HCT116 (cell line): Measurements from ENCODE around the gene BBS9. TPM values are rescaled to one million over a fixed set of nuclear protein-coding genes. Genes with fewer than 3 reads are reported as not detected.

ENCODE experiments used
- ATAC-seq: fragments of 200-7000 bp; cut with Tn5 transposase; 2 replicates; pipeline ENCODE4 v1.9.1; 2020; ENCODE audit warnings: mild to moderate bottlenecking, moderate library complexity
- BruUV-seq: library from RNA; stranded (reverse); fragments of 400-500 nt; replicated peaks from 2 replicates; lab custom pipeline; 2021; lab: Mats Ljungman, UMichigan
- CTCF ChIA-PET: fragments of 300-600 bp; sonication (Branson Sonifier 250); formaldehyde crosslinking; loops from one replicate; lab custom pipeline; 2021; ENCODE audit warnings: antibody characterized with exemption; lab: Charles Lee
- POLR2A ChIA-PET: fragments of 300-600, 350-600 bp; sonication (Branson Sonifier 250); formaldehyde crosslinking; loops from one replicate; lab custom pipeline; 2021; ENCODE audit warnings: antibody characterized with exemption; lab: Charles Lee
- RAD21 ChIA-PET, 2 experiments: fragments of 300-600 bp; sonication (Branson Sonifier 250); formaldehyde crosslinking; loops; one replicate each; lab custom pipeline; 2023; ENCODE audit warnings: low total read pairs in 2 of 2; ENCODE audit not compliant: uncharacterized antibody in 2 of 2, unreplicated experiment in 2 of 2, low non-redundant PET in 1 of 2; lab: Charles Lee
- DNase-seq: peaks from one replicate; pipeline ENCODE4 v3.0.0-alpha.2; 2010; ENCODE audit warnings: low read depth, low spot score
- H2AFZ ChIP-seq: fragments of 200-600 bp; shearing (Covaris generic), sonication (generic); 2 replicates; pipeline ENCODE4 v1.6.1; 2017; ENCODE audit warnings: low read depth, mixed run types, mixed read lengths, antibody characterized with exemption, low read length; ENCODE audit not compliant: poor library complexity, severe bottlenecking
- H3K27ac ChIP-seq: 2 replicates; pipeline ENCODE4 v1.5.1; 2012; ENCODE audit warnings: low read depth, low read length
- H3K27me3 ChIP-seq: fragments of 200-600 bp; sonication (generic); 2 replicates; pipeline ENCODE4 v1.6.1; 2016; ENCODE audit warnings: mixed run types, low read length, mixed read lengths; ENCODE audit not compliant: insufficient read depth
- H3K36me3 ChIP-seq, 2 experiments: fragments of 200-500 bp in 1 of 2; fragments of 200-600 bp in 1 of 2; sonication (Bioruptor generic) in 1 of 2; sonication (generic) in 1 of 2; 2 replicates each; pipeline versions ENCODE4 v1.5.1 to v1.6.1; 2014 to 2016; ENCODE audit warnings: low read length in 2 of 2, inconsistent platforms in 1 of 2, mixed read lengths in 1 of 2, mixed run types in 1 of 2; ENCODE audit not compliant: insufficient read depth in 2 of 2, control insufficient read depth in 1 of 2
- H3K4me1 ChIP-seq, 2 experiments: fragments of 200-600 bp in 1 of 2; sonication (generic) in 1 of 2; 2 replicates each; pipeline versions ENCODE4 v1.5.1 to v1.6.1; 2012 to 2017; ENCODE audit warnings: low read length in 2 of 2, inconsistent platforms in 1 of 2, mild to moderate bottlenecking in 1 of 2, mixed read lengths in 1 of 2, mixed run types in 1 of 2, moderate library complexity in 1 of 2; ENCODE audit not compliant: insufficient read depth in 2 of 2, control insufficient read depth in 1 of 2
- H3K4me2 ChIP-seq: fragments of 200-600 bp; sonication (generic); 2 replicates; pipeline ENCODE4 v1.6.1; 2017; ENCODE audit warnings: mixed run types, low read length, mixed read lengths
- H3K4me3 ChIP-seq, 2 experiments: fragments of 200-600 bp in 1 of 2; sonication (generic) in 1 of 2; replicated peaks in 1 of 2; 2 replicates each; pipeline ENCODE4 v1.5.1; 2011 to 2016; ENCODE audit warnings: low read length in 2 of 2, control low read depth in 1 of 2, low read depth in 1 of 2, mild to moderate bottlenecking in 1 of 2, mixed read lengths in 1 of 2, mixed run types in 1 of 2
- H3K79me2 ChIP-seq: fragments of 200-600 bp; sonication (generic); 2 replicates; pipeline ENCODE4 v1.6.1; 2017; ENCODE audit warnings: mild to moderate bottlenecking, mixed run types, low read length, moderate library complexity, mixed read lengths; ENCODE audit not compliant: insufficient read depth
- H3K9ac ChIP-seq: fragments of 200-600 bp; sonication (generic); 2 replicates; pipeline ENCODE4 v1.6.1; 2016; ENCODE audit warnings: low read length, mixed read lengths
- H3K9me2 ChIP-seq: fragments of 200-600 bp; sonication (generic), shearing (Covaris generic); 2 replicates; pipeline ENCODE4 v1.6.1; 2017; ENCODE audit warnings: mixed run types, mild to moderate bottlenecking, moderate library complexity; ENCODE audit not compliant: insufficient read depth
- H3K9me3 ChIP-seq, 2 experiments: fragments of 200-500 bp in 1 of 2; fragments of 200-600 bp in 1 of 2; sonication (Bioruptor generic) in 1 of 2; sonication (generic) in 1 of 2; 2 replicates each; pipeline ENCODE4 v1.6.1; 2014 to 2017; ENCODE audit warnings: low read length in 2 of 2, mixed read lengths in 2 of 2, inconsistent platforms in 1 of 2, low read depth in 1 of 2, mild to moderate bottlenecking in 1 of 2, mixed run types in 1 of 2, moderate library complexity in 1 of 2; ENCODE audit not compliant: control insufficient read depth in 1 of 2, insufficient read depth in 1 of 2
- H4K20me1 ChIP-seq: fragments of 200-600 bp; sonication (generic), shearing (Covaris generic); 2 replicates; pipeline ENCODE4 v1.6.1; 2017; ENCODE audit warnings: mixed run types, mild to moderate bottlenecking, moderate library complexity; ENCODE audit not compliant: insufficient read depth
- CBX3 ChIP-seq: IDR thresholded peaks from 2 replicates; pipeline ENCODE4 v1.6.1; 2012; ENCODE audit warnings: low read depth
- CEBPB ChIP-seq: IDR thresholded peaks from 2 replicates; pipeline ENCODE4 v1.6.1; 2012; ENCODE audit warnings: low read depth
- EGR1 ChIP-seq: IDR thresholded peaks from 2 replicates; pipeline ENCODE4 v1.6.1; 2012; ENCODE audit warnings: low read depth
- ELF1 ChIP-seq: IDR thresholded peaks from 2 replicates; pipeline ENCODE4 v1.6.1; 2012; ENCODE audit warnings: low read depth, borderline replicate concordance
- EZH2 ChIP-seq: fragments of 200-600 bp; sonication (generic); IDR thresholded peaks from 2 replicates; pipeline ENCODE4 v1.6.1; 2017; ENCODE audit warnings: antibody characterized with exemption, mixed run types
- EZH2phosphoT487 ChIP-seq: fragments of 200-600 bp; IDR thresholded peaks from 2 replicates; pipeline ENCODE4 v1.6.1; 2018; ENCODE audit warnings: antibody characterized with exemption, borderline replicate concordance
- FOSL1 ChIP-seq: IDR thresholded peaks from 2 replicates; pipeline ENCODE4 v1.6.1; 2012; ENCODE audit warnings: low read depth
- POLR2A ChIP-seq: IDR thresholded peaks from 2 replicates; pipeline ENCODE4 v1.7.0; 2011; ENCODE audit warnings: borderline replicate concordance; ENCODE audit not compliant: insufficient read depth, insufficient read length; ENCODE audit errors: extremely low read depth
- RAD21 ChIP-seq: IDR thresholded peaks from 2 replicates; pipeline ENCODE4 v1.6.1; 2012; ENCODE audit warnings: low read depth, mild to moderate bottlenecking
- SP1 ChIP-seq: IDR thresholded peaks from 2 replicates; pipeline ENCODE4 v1.6.1; 2012; ENCODE audit warnings: low read depth
- SRF ChIP-seq: IDR thresholded peaks from 2 replicates; pipeline ENCODE4 v1.6.1; 2012; ENCODE audit warnings: low read depth
- ZFX ChIP-seq: fragments of 450-650 bp; IDR thresholded peaks from 2 replicates; pipeline ENCODE4 v1.6.1; 2017
- intact Hi-C: fragments of 100-400 bp; cut with micrococcal nuclease; formaldehyde crosslinking; loops from 2 replicates; pipeline ENCODE4 v1.10.0; 2022
- total RNA-seq: library from RNA; stranded (reverse); gene quantifications from one replicate; pipeline ENCODE4 v1.2.1, GENCODE V29; 2021; ENCODE audit not compliant: unreplicated experiment
- TF ChIP-seq, protein P1 (sequence below), 3 experiments: fragments of 200-600 bp in 1 of 3; sonication (generic) in 1 of 3; IDR thresholded peaks in 2 of 3; conservative IDR thresholded peaks in 1 of 3; 2 replicates each; pipeline ENCODE4 v1.5.1; 2012 to 2017; ENCODE audit warnings: low read depth in 2 of 3, low read length in 2 of 3, antibody characterized with exemption in 1 of 3, borderline replicate concordance in 1 of 3, control low read depth in 1 of 3, mild to moderate bottlenecking in 1 of 3, mixed read lengths in 1 of 3, mixed run types in 1 of 3, moderate library complexity in 1 of 3; ENCODE audit not compliant: insufficient read depth in 1 of 3
- TF ChIP-seq, protein P2 (sequence below): IDR thresholded peaks from 2 replicates; pipeline ENCODE4 v1.6.1; 2012
- TF ChIP-seq, protein P3 (sequence below): IDR thresholded peaks from 2 replicates; pipeline ENCODE4 v1.6.1; 2012; ENCODE audit warnings: low read depth
- TF ChIP-seq, protein P4 (sequence below): IDR thresholded peaks from 2 replicates; pipeline ENCODE4 v1.6.1; 2011; ENCODE audit warnings: mild to moderate bottlenecking, low read length, moderate library complexity; ENCODE audit not compliant: insufficient replicate concordance; ENCODE audit errors: extremely low read depth

BBS9 gene
- total RNA-seq, 1 experiment from 2014 or later, result 7.1 TPM

DNA sequence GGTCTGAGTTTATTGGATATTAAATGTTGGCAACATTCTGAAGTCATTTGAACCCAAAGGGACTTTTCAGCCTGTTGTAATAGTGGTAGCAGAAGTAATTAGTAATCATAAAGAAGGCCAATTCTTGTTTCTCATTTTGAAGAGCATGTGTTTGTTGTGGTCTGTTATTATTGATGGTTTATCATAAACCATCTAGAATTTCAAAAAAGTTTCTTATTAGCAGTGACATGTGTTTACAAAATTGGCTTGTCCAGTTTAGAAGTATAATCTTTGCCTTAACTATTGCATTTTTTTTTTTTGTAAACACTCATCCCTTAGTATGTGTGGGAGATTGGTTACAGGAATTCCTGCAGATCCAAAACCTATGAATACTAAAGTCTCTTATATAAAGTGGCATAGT, 177.8 kb downstream of the BBS9 start:
- RAD21 ChIA-PET, result no interaction called here
- no TSS peak for BruUV-seq
- Histone ChIP-seq H3K9me2 (no peaks in the 10 kb centered on the region), H3K36me3 (no peaks in the 10 kb centered on the region), H4K20me1 (no peaks in the 10 kb centered on the region), H3K9ac (no peak overlapping the region), H3K9me3 (no peaks in the 10 kb centered on the region), H3K27ac (no peak overlapping the region), H2AFZ (no peak overlapping the region), H3K79me2 (no peaks in the 10 kb centered on the region), H3K4me2 (no peak overlapping the region), H3K4me1 (no peaks in the 10 kb centered on the region), H3K27me3 (no peaks in the 10 kb centered on the region), H3K4me3 (no peak overlapping the region)
- no peak for DNase-seq
- POLR2A ChIA-PET, result no interaction called here
- ATAC-seq, result no peak
- TF ChIP-seq FOSL1 (no peak), ELF1 (no peak), RAD21 (no peak), SRF (no peak), POLR2A (no peak), EZH2 (no peak), CBX3 (no peak), EZH2phosphoT487 (no peak)
- TF ChIP-seq, protein P1, sequence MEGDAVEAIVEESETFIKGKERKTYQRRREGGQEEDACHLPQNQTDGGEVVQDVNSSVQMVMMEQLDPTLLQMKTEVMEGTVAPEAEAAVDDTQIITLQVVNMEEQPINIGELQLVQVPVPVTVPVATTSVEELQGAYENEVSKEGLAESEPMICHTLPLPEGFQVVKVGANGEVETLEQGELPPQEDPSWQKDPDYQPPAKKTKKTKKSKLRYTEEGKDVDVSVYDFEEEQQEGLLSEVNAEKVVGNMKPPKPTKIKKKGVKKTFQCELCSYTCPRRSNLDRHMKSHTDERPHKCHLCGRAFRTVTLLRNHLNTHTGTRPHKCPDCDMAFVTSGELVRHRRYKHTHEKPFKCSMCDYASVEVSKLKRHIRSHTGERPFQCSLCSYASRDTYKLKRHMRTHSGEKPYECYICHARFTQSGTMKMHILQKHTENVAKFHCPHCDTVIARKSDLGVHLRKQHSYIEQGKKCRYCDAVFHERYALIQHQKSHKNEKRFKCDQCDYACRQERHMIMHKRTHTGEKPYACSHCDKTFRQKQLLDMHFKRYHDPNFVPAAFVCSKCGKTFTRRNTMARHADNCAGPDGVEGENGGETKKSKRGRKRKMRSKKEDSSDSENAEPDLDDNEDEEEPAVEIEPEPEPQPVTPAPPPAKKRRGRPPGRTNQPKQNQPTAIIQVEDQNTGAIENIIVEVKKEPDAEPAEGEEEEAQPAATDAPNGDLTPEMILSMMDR (IDR thresholded peaks at IDR 0.05 in 2 of 3, conservative IDR thresholded peaks at IDR 0.05 in 1 of 3; ENCODE audit: borderline replicate concordance in 1 of 3, insufficient read depth in 1 of 3, low read depth in 2 of 3, low read length in 2 of 3), result no peak
- TF ChIP-seq, protein P2, sequence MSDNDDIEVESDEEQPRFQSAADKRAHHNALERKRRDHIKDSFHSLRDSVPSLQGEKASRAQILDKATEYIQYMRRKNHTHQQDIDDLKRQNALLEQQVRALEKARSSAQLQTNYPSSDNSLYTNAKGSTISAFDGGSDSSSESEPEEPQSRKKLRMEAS, result no peak
- CTCF ChIA-PET, result no interaction called here
- intact Hi-C loops, result no loop called here

DNA sequence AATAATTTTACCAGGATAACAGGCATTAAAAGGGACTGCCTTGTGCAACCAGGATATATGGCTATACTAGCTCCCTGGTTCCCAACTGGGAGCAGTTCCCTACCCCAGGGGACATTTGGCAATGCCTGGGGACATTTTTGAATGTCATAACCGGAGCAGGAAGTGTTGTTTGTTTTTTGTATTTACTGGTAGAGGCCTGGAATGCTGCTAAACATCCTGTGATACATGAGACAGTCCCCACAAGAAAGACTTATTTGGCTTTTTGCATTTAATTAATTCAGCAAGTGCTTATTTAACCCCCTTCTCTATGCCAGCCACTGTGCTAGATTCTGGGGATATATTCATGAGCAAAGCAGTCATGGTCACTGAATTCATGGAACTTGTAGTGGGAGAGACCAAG, 181.2 kb downstream of the BBS9 start:
- no peak overlapping the region for H3K4me2 ChIP-seq
- RAD21 ChIA-PET, result no interaction called here
- no TSS peak for BruUV-seq
- intact Hi-C loops, result no loop called here
- no peaks in the 10 kb centered on the region for H3K27me3 ChIP-seq
- TF ChIP-seq SP1, result no peak
- TF ChIP-seq EZH2, result no peak
- TF ChIP-seq, protein P3, sequence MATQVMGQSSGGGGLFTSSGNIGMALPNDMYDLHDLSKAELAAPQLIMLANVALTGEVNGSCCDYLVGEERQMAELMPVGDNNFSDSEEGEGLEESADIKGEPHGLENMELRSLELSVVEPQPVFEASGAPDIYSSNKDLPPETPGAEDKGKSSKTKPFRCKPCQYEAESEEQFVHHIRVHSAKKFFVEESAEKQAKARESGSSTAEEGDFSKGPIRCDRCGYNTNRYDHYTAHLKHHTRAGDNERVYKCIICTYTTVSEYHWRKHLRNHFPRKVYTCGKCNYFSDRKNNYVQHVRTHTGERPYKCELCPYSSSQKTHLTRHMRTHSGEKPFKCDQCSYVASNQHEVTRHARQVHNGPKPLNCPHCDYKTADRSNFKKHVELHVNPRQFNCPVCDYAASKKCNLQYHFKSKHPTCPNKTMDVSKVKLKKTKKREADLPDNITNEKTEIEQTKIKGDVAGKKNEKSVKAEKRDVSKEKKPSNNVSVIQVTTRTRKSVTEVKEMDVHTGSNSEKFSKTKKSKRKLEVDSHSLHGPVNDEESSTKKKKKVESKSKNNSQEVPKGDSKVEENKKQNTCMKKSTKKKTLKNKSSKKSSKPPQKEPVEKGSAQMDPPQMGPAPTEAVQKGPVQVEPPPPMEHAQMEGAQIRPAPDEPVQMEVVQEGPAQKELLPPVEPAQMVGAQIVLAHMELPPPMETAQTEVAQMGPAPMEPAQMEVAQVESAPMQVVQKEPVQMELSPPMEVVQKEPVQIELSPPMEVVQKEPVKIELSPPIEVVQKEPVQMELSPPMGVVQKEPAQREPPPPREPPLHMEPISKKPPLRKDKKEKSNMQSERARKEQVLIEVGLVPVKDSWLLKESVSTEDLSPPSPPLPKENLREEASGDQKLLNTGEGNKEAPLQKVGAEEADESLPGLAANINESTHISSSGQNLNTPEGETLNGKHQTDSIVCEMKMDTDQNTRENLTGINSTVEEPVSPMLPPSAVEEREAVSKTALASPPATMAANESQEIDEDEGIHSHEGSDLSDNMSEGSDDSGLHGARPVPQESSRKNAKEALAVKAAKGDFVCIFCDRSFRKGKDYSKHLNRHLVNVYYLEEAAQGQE, result no peak
- TF ChIP-seq SRF, result no peak
- TF ChIP-seq CEBPB, result no peak
- no peak for TF ChIP-seq ZFX
- TF ChIP-seq EGR1, result no peak
- TF ChIP-seq, protein P4, sequence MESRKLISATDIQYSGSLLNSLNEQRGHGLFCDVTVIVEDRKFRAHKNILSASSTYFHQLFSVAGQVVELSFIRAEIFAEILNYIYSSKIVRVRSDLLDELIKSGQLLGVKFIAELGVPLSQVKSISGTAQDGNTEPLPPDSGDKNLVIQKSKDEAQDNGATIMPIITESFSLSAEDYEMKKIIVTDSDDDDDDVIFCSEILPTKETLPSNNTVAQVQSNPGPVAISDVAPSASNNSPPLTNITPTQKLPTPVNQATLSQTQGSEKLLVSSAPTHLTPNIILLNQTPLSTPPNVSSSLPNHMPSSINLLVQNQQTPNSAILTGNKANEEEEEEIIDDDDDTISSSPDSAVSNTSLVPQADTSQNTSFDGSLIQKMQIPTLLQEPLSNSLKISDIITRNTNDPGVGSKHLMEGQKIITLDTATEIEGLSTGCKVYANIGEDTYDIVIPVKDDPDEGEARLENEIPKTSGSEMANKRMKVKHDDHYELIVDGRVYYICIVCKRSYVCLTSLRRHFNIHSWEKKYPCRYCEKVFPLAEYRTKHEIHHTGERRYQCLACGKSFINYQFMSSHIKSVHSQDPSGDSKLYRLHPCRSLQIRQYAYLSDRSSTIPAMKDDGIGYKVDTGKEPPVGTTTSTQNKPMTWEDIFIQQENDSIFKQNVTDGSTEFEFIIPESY, result no peak
- H3K4me1 ChIP-seq, result no peaks in the 10 kb centered on the region
- DNase-seq (no peak), ATAC-seq (no peak)
- no peaks in the 10 kb centered on the region for H4K20me1 ChIP-seq
- POLR2A ChIA-PET, result no interaction called here
- no peaks in the 10 kb centered on the region for H3K9me2 ChIP-seq
- no peak overlapping the region for H3K9ac ChIP-seq
- CTCF ChIA-PET, result no interaction called here
- H3K27ac ChIP-seq, result no peak overlapping the region
- H2AFZ ChIP-seq, result no peak overlapping the region
- no peak overlapping the region for H3K4me3 ChIP-seq
- no peaks in the 10 kb centered on the region for H3K9me3 ChIP-seq
- H3K79me2 ChIP-seq, result no peaks in the 10 kb centered on the region
- no peaks in the 10 kb centered on the region for H3K36me3 ChIP-seq
